ENCODE results near the gene SELENOH. TPM values are rescaled to one million over a fixed set of nuclear protein-coding genes. Genes with fewer than 3 reads are reported as not detected.
A peak's percentile ranks its signal among the peaks of the same experiment; 100 is the strongest.

The SELENOH gene
- polyA plus RNA-seq, 2 of the 4 experiments (the other 2 are of a cell fraction): 96.3 to 115 TPM

DNA sequence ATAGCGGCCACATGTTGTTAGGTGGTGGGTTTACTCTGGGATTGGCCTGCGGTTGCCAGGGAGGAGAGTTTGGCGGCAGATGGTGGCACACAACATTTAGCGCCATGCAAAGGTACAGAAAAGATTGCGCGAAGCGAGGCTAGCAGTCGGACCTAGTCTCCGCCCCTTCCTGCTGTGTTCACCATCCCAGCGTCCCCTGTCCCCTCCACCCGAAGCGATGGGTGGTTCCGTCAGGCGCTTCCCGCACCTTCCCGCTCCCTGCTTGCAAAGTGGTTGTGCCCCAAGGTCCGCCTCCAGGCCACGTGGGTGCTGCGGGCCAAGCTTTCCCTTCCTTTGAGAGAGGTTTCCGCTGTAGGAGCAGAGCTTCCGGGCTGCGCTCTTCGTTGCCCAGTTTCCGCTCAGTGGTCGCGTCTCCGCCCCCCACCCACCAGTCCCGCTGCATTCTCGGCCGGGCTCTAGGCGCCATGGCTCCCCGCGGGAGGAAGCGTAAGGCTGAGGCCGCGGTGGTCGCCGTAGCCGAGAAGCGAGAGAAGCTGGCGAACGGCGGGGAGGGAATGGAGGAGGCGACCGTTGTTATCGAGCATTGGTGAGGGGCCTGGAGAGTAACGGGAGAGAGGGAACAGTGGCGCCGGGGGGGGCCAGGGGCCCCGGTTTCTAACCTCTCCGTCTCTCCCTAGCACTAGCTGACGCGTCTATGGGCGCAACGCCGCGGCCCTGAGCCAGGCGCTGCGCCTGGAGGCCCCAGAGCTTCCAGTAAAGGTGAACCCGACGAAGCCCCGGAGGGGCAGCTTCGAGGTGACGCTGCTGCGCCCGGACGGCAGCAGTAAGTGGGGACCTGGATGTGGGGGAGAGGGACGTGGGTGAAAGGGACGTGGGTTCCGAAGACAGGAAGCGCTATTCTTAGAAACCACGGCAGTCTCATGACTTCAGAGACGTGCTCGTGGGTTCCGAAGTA is at the start of gene SELENOH (continued):
- TF ChIP-seq, protein P1, sequence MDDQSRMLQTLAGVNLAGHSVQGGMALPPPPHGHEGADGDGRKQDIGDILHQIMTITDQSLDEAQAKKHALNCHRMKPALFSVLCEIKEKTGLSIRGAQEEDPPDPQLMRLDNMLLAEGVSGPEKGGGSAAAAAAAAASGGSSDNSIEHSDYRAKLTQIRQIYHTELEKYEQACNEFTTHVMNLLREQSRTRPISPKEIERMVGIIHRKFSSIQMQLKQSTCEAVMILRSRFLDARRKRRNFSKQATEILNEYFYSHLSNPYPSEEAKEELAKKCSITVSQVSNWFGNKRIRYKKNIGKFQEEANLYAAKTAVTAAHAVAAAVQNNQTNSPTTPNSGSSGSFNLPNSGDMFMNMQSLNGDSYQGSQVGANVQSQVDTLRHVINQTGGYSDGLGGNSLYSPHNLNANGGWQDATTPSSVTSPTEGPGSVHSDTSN (IDR thresholded peaks at IDR 0.05): peak; percentile 66; the same call in 1 of the 2 replicates
- TF ChIP-seq CHD2 (IDR thresholded peaks at IDR 0.05; ENCODE audit: low read length, partially characterized antibody): peak; percentile 33
- TF ChIP-seq ESRRA (IDR thresholded peaks at IDR 0.05; ENCODE audit: borderline replicate concordance, low read length): no peak
- TF ChIP-seq RNF2 (IDR thresholded peaks at IDR 0.05; ENCODE audit: borderline replicate concordance, low read depth): no peak
- TF ChIP-seq RARB (CRISPR knock-in tag; IDR thresholded peaks at IDR 0.05): no peak; the same call in 1 of the 2 replicates

DNA sequence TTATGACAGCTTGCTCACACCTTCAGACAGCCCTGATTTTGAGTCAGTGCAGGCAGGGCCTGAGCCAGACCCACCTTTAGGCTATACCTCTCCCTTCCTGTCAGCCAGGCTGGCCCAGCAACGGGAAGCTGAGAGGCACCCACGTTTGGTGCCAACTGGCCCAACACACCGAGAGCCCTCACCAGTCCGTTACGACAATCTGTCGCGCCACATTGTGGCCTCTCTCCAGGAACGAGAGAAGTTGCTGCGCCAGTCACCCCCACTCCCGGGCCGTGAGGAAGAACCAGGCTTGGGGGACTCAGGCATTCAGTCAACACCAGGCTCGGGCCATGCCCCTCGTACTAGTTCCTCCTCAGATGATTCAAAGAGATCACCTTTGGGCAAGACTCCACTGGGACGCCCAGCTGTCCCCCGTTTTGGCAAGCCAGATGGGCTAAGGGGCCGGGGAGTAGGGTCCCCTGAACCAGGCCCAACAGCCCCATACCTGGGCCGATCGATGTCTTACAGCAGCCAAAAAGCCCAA is 42.4 kb upstream of the SELENOH start:
- ChIA-PET POLR2A (interaction anchor here (0.6 kb wide), 1 partner anchor 13 kb away, joined by 3 read pairs; the partner anchor contains the start of genes MED19 and TMX2), CTCF (interaction anchor here (0.6 to 1.9 kb wide), 5 partner anchors 7 to 131 kb away, joined by 3 to 8 read pairs (median 3); partner anchors contain the start of genes MED19, TMX2 and UBE2L6)
- ATAC-seq: peak in 1 of 2 experiments; percentile 38; a peak in 3 of 6 replicates
- FAIRE-seq: no peak
- TF ChIP-seq, protein P1 (IDR thresholded peaks at IDR 0.05): no peak
- no peak for TF ChIP-seq CEBPB (IDR thresholded peaks at IDR 0.05)
- TF ChIP-seq JUNB (IDR thresholded peaks at IDR 0.05): no peak
- no peak for TF ChIP-seq SMC3 (IDR thresholded peaks at IDR 0.05)
- TF ChIP-seq MAZ (IDR thresholded peaks at IDR 0.05; ENCODE audit: borderline replicate concordance, low read depth, low read length): no peak
- TF ChIP-seq, protein P2, sequence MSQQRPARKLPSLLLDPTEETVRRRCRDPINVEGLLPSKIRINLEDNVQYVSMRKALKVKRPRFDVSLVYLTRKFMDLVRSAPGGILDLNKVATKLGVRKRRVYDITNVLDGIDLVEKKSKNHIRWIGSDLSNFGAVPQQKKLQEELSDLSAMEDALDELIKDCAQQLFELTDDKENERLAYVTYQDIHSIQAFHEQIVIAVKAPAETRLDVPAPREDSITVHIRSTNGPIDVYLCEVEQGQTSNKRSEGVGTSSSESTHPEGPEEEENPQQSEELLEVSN (IDR thresholded peaks at IDR 0.05; ENCODE audit: borderline replicate concordance, low read depth): no peak
- TF ChIP-seq HOXB13 (CRISPR knock-in tag; IDR thresholded peaks at IDR 0.05; ENCODE audit: low read depth): no peak
- TF ChIP-seq FOSL2 (IDR thresholded peaks at IDR 0.05): no peak
- no peak for TF ChIP-seq FOSL2 (CRISPR knock-in tag; IDR thresholded peaks at IDR 0.05)
- no peak for TF ChIP-seq KDM1A (IDR thresholded peaks at IDR 0.05; ENCODE audit: low read depth)
- no peak for TF ChIP-seq HOXA7 (CRISPR knock-in tag; IDR thresholded peaks at IDR 0.05)
- no peak for TF ChIP-seq PHF8 (IDR thresholded peaks at IDR 0.05; ENCODE audit: borderline replicate concordance, low read depth)
- TF ChIP-seq ESRRA (IDR thresholded peaks at IDR 0.05; ENCODE audit: borderline replicate concordance, low read length): no peak
- no peak for TF ChIP-seq TP53 (CRISPR knock-in tag; IDR thresholded peaks at IDR 0.05)
- TF ChIP-seq, protein P3, sequence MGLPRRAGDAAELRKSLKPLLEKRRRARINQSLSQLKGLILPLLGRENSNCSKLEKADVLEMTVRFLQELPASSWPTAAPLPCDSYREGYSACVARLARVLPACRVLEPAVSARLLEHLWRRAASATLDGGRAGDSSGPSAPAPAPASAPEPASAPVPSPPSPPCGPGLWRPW (IDR thresholded peaks at IDR 0.05): no peak
- no peak for TF ChIP-seq CHD4 (IDR thresholded peaks at IDR 0.05; ENCODE audit: borderline replicate concordance)
- TF ChIP-seq, protein P4, sequence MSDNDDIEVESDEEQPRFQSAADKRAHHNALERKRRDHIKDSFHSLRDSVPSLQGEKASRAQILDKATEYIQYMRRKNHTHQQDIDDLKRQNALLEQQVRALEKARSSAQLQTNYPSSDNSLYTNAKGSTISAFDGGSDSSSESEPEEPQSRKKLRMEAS (IDR thresholded peaks at IDR 0.05): no peak
- no peak for TF ChIP-seq CBX8 (IDR thresholded peaks at IDR 0.05)
- no peaks in the 10 kb centered on the region for H3K9me3 ChIP-seq
- no peak overlapping the region for H3K27ac ChIP-seq
- H3K4me3 ChIP-seq: no peak overlapping the region
- no peak for DNase-seq (ENCODE audit: low read depth in 1 of 2, low spot score in 1 of 2)
- no peaks in the 10 kb centered on the region for H3K4me1 ChIP-seq
- no peak overlapping the region for H3K4me2 ChIP-seq
- WGBS (ENCODE audit: missing lambda C conversion rate): 93% methylated on average over 16 of the region's 18 CpGs

Measured in A549 (cell line).